ENCODE data around the gene WDR82. TPM values are rescaled to one million over a fixed set of nuclear protein-coding genes. Genes with fewer than 3 reads are reported as not detected.

Gene WDR82
- total RNA-seq, 1 experiment from 2014 or later = 27.6 TPM

- Histone ChIP-seq H3K36me3 (peaks cover 1% of the 10 kb centered on the region; the same call in 1 of the 2 replicates), H3K9me3 (no peaks in the 10 kb centered on the region)
- no peak for DNase-seq
Measured at GRCh38 chr3:52226229-52226817, 52.1 kb downstream of the WDR82 start.

GRCh38 chr3:52225452-52226228 is 52.8 kb downstream of the WDR82 start, which contains the start of gene TLR9:
Gene TLR9, minus strand, starts transcription at chr3:52225645. Its CDS starts 116 bp downstream, at chr3:52225529.
- H3K4me3 ChIP-seq = no peak within 1 kb of the TSS
- no peaks in the 10 kb centered on the region for H3K36me3 ChIP-seq
- DNase-seq = no peak
- no peaks in the 10 kb centered on the region for H3K27me3 ChIP-seq
- H3K9me3 ChIP-seq = no peaks in the 10 kb centered on the region

More at GRCh38 chr3:52226229-52226817, 52.1 kb downstream of the WDR82 start:
- Histone ChIP-seq H3K4me3 (no peak overlapping the region), H3K27me3 (no peaks in the 10 kb centered on the region)

GRCh38 chr3:52223449-52224408 is 54.7 kb downstream of the WDR82 start:
- H3K9me3 ChIP-seq = no peaks in the 10 kb centered on the region
- H3K4me3 ChIP-seq = no peak overlapping the region
- no peaks in the 10 kb centered on the region for H3K27me3 ChIP-seq
- no peaks in the 10 kb centered on the region for H3K36me3 ChIP-seq
- no peak for DNase-seq

- DNase-seq = no peak
- no peaks in the 10 kb centered on the region for H3K9me3 ChIP-seq
- H3K36me3 ChIP-seq = no peaks in the 10 kb centered on the region
- H3K27me3 ChIP-seq = no peaks in the 10 kb centered on the region
- H3K4me3 ChIP-seq = no peak overlapping the region
Measured at GRCh38 chr3:52222319-52223221, 55.9 kb downstream of the WDR82 start.

GRCh38 chr3:52221563-52222318 is 56.7 kb downstream of the WDR82 start:
- no peaks in the 10 kb centered on the region for H3K36me3 ChIP-seq
- no peaks in the 10 kb centered on the region for H3K27me3 ChIP-seq
- H3K4me3 ChIP-seq = no peak overlapping the region
- no peaks in the 10 kb centered on the region for H3K9me3 ChIP-seq
- DNase-seq = no peak

- H3K9me3 ChIP-seq = no peaks in the 10 kb centered on the region
- H3K36me3 ChIP-seq = no peaks in the 10 kb centered on the region
- H3K4me3 ChIP-seq = no peak overlapping the region
- no peaks in the 10 kb centered on the region for H3K27me3 ChIP-seq
- DNase-seq = no peak
Measured at GRCh38 chr3:52221141-52221562, 57.3 kb downstream of the WDR82 start.

GRCh38 chr3:52220380-52221026 is 57.9 kb downstream of the WDR82 start:
- Histone ChIP-seq H3K36me3 (no peaks in the 10 kb centered on the region), H3K4me3 (no peak overlapping the region), H3K27me3 (no peaks in the 10 kb centered on the region), H3K9me3 (no peaks in the 10 kb centered on the region)
- peak; percentile 68 for DNase-seq

GRCh38 chr3:52218937-52219650 is 59.4 kb downstream of the WDR82 start:
- H3K9me3 ChIP-seq = no peaks in the 10 kb centered on the region
- DNase-seq = no peak
- no peak overlapping the region for H3K4me3 ChIP-seq
- H3K36me3 ChIP-seq = no peaks in the 10 kb centered on the region
- H3K27me3 ChIP-seq = no peaks in the 10 kb centered on the region

GRCh38 chr3:52218454-52218853 is 60.0 kb downstream of the WDR82 start:
- Histone ChIP-seq H3K36me3 (no peaks in the 10 kb centered on the region), H3K27me3 (no peaks in the 10 kb centered on the region), H3K9me3 (no peaks in the 10 kb centered on the region), H3K4me3 (no peak overlapping the region)
- no peak for DNase-seq

- no peaks in the 10 kb centered on the region; the same call in 1 of the 2 replicates for H3K36me3 ChIP-seq
- no peak overlapping the region for H3K4me3 ChIP-seq
- no peak for DNase-seq
- no peaks in the 10 kb centered on the region for H3K27me3 ChIP-seq
- no peaks in the 10 kb centered on the region for H3K9me3 ChIP-seq
Measured at GRCh38 chr3:52218026-52218425, 60.4 kb downstream of the WDR82 start.

GRCh38 chr3:52217409-52217805 is 61.0 kb downstream of the WDR82 start:
- Histone ChIP-seq H3K4me3 (no peak overlapping the region), H3K9me3 (no peaks in the 10 kb centered on the region), H3K36me3 (peaks cover 2% of the 10 kb centered on the region; the same call in 1 of the 2 replicates), H3K27me3 (no peaks in the 10 kb centered on the region)
- no peak for DNase-seq

GRCh38 chr3:52216585-52217408 is 61.7 kb downstream of the WDR82 start:
- peak; percentile 79 for DNase-seq
- no peaks in the 10 kb centered on the region for H3K27me3 ChIP-seq
- no peak overlapping the region for H3K4me3 ChIP-seq
- peaks cover 2% of the 10 kb centered on the region; the same call in 1 of the 2 replicates for H3K36me3 ChIP-seq
- H3K9me3 ChIP-seq = no peaks in the 10 kb centered on the region

- Histone ChIP-seq H3K4me3 (no peak overlapping the region), H3K36me3 (peaks cover 2% of the 10 kb centered on the region; the same call in 1 of the 2 replicates), H3K27me3 (no peaks in the 10 kb centered on the region), H3K9me3 (no peaks in the 10 kb centered on the region)
- DNase-seq = no peak
Measured at GRCh38 chr3:52215351-52215750, 63.1 kb downstream of the WDR82 start.

- Histone ChIP-seq H3K36me3 (peaks cover 9% of the 10 kb centered on the region), H3K4me3 (no peak overlapping the region)
- no peak for DNase-seq
Measured at GRCh38 chr3:52213901-52214300, 64.5 kb downstream of the WDR82 start.

More at GRCh38 chr3:52213901-52214300, 64.5 kb downstream of the WDR82 start:
- Histone ChIP-seq H3K27me3 (no peaks in the 10 kb centered on the region), H3K9me3 (no peaks in the 10 kb centered on the region)

Data from MG63 (cell line).